Neuronal stem cell (in vitro differentiated cells): ENCODE results near the gene TMEM204.
A peak's percentile ranks its signal among the peaks of the same experiment; 100 is the strongest.

ENCODE experiments used
- DNase-seq: peaks from one replicate; pipeline ENCODE4 v3.0.0-alpha.2; 2013; ENCODE audit warnings: low spot score
- H2AFZ ChIP-seq: one replicate; pipeline ENCODE4 v1.6.1; 2013; ENCODE audit warnings: mild to moderate bottlenecking, low read length, inconsistent platforms
- H2AK5ac ChIP-seq: 2 replicates; pipeline ENCODE4 v1.6.1; 2013; ENCODE audit warnings: low read depth, mild to moderate bottlenecking, inconsistent platforms, low read length, moderate library complexity, mixed read lengths
- H2BK120ac ChIP-seq: 2 replicates; pipeline ENCODE4 v1.6.1; 2013; ENCODE audit warnings: low read depth, mild to moderate bottlenecking, inconsistent platforms, low read length, moderate library complexity, mixed read lengths
- H2BK12ac ChIP-seq: one replicate; pipeline ENCODE4 v1.6.1; 2013; ENCODE audit warnings: low read length, inconsistent platforms
- H2BK15ac ChIP-seq: 2 replicates; pipeline ENCODE4 v1.6.1; 2013; ENCODE audit warnings: mild to moderate bottlenecking, low read length, inconsistent platforms, mixed read lengths
- H2BK5ac ChIP-seq: one replicate; pipeline ENCODE4 v1.6.1; 2013; ENCODE audit warnings: inconsistent platforms, mild to moderate bottlenecking, low read length, moderate library complexity
- H3K14ac ChIP-seq: one replicate; pipeline ENCODE4 v1.6.1; 2013; ENCODE audit warnings: low read length, inconsistent platforms
- H3K18ac ChIP-seq: 2 replicates; pipeline ENCODE4 v1.6.1; 2013; ENCODE audit warnings: low read length, inconsistent platforms
- H3K23ac ChIP-seq: 2 replicates; pipeline ENCODE4 v1.6.1; 2013; ENCODE audit warnings: low read depth, mild to moderate bottlenecking, mixed read lengths, low read length, inconsistent platforms; ENCODE audit not compliant: poor library complexity
- H3K27ac ChIP-seq: replicated peaks from 3 replicates; pipeline ENCODE4 v1.5.1; 2013; ENCODE audit warnings: low read length, inconsistent platforms
- H3K27me3 ChIP-seq, 3 experiments: 2 replicates each; pipeline ENCODE4 v1.6.1; 2013; ENCODE audit warnings: low read length in 3 of 3, mild to moderate bottlenecking in 2 of 3, inconsistent platforms in 1 of 3, low read depth in 1 of 3, mixed read lengths in 1 of 3, moderate library complexity in 1 of 3; ENCODE audit not compliant: control insufficient read depth in 3 of 3, insufficient read depth in 3 of 3
- H3K36me3 ChIP-seq, 2 donors: replicated peaks in 1 of 2; 2 replicates each; pipeline ENCODE4 v1.6.1; 2013; ENCODE audit warnings: low read length in 2 of 2; ENCODE audit not compliant: control insufficient read depth in 2 of 2, insufficient read depth in 2 of 2
- H3K4ac ChIP-seq: 2 replicates; pipeline ENCODE4 v1.6.1; 2013; ENCODE audit warnings: inconsistent platforms, mild to moderate bottlenecking, low read length, moderate library complexity
- H3K4me1 ChIP-seq, 2 donors: 1 replicate in 1 of 2; 2 replicates in 1 of 2; pipeline ENCODE4 v1.6.1; 2013; ENCODE audit warnings: low read length in 2 of 2, low read depth in 1 of 2; ENCODE audit not compliant: control insufficient read depth in 2 of 2, insufficient read depth in 1 of 2
- H3K4me2 ChIP-seq: one replicate; pipeline ENCODE4 v1.6.1; 2013; ENCODE audit warnings: mild to moderate bottlenecking, low read length, inconsistent platforms; ENCODE audit not compliant: insufficient read depth, poor library complexity, severe bottlenecking
- H3K4me3 ChIP-seq, 2 donors: 2 replicates each; pipeline ENCODE4 v1.5.1; 2013; ENCODE audit warnings: low read length in 2 of 2, mild to moderate bottlenecking in 2 of 2, inconsistent platforms in 1 of 2, moderate library complexity in 1 of 2
- H3K79me1 ChIP-seq: one replicate; pipeline ENCODE4 v1.6.1; 2013; ENCODE audit warnings: low read depth, mild to moderate bottlenecking, inconsistent platforms, low read length, moderate library complexity
- H3K9ac ChIP-seq: one replicate; pipeline ENCODE4 v1.6.1; 2013; ENCODE audit warnings: mild to moderate bottlenecking, low read depth, low read length, inconsistent platforms; ENCODE audit not compliant: poor library complexity
- H3K9me3 ChIP-seq, 2 donors: replicated peaks in 1 of 2; 2 replicates each; pipeline versions ENCODE3 to v1.6.1; 2013; ENCODE audit warnings: low read length in 2 of 2, mild to moderate bottlenecking in 2 of 2, inconsistent platforms in 1 of 2, low read depth in 1 of 2, mixed read lengths in 1 of 2, moderate library complexity in 1 of 2; ENCODE audit not compliant: control insufficient read depth in 2 of 2, insufficient read depth in 1 of 2
- H4K8ac ChIP-seq: one replicate; pipeline ENCODE4 v1.6.1; 2013; ENCODE audit warnings: low read depth, mild to moderate bottlenecking, inconsistent platforms, low read length, moderate library complexity
- H4K91ac ChIP-seq: one replicate; pipeline ENCODE4 v1.6.1; 2013; ENCODE audit warnings: low read length, low read depth, mild to moderate bottlenecking, inconsistent platforms; ENCODE audit not compliant: poor library complexity
- WGBS, 2 donors: extraction: QIAGEN DNeasy Blood & Tissue Kit; methylation state at CpG; one replicate each; pipeline ENCODE4 v1.1.7; 2013; ENCODE audit warnings: missing lambda C conversion rate in 2 of 2, mixed read lengths in 1 of 2; ENCODE audit not compliant: insufficient read length in 2 of 2, insufficient replicate concordance in 1 of 2; ENCODE audit errors: extremely low coverage in 2 of 2; 5-methylcytosine and 5-hydroxymethylcytosine counted together

The TMEM204 gene

DNA sequence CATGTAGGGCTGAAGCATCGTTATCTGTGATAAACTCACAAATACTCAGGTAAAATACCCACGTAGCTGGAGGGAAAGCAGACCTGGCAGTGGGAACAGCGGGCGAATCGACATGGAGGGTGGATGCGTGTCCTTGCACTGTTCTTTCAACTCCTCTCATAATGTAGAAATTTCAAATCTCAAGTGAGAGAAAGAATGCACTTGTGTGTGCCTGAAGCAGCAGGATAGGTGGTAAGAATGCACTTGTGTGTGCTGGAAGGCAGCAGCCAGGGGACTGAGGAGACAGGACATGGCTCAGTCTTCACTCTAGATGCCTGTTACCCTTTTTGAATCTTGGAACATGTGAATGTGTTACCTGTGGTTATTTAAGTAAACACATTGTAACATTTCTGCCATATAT is 68.0 kb downstream of the TMEM204 start:
- DNase-seq, result no peak
- Histone ChIP-seq H2BK15ac (no peak overlapping the region), H3K4me2 (no peak overlapping the region), H4K91ac (no peak overlapping the region), H2BK120ac (no peak overlapping the region), H2AFZ (no peak overlapping the region), H3K36me3 (peaks cover 26 to 64% of the 10 kb centered on the region in 2 donors), H3K79me1 (peaks cover 3% of the 10 kb centered on the region), H3K18ac (no peak overlapping the region), H2AK5ac (no peak overlapping the region), H3K27ac (no peak overlapping the region), H2BK5ac (no peak overlapping the region), H2BK12ac (no peak overlapping the region), H4K8ac (no peak overlapping the region), H3K4ac (no peak overlapping the region), H3K4me3 (no peak overlapping the region), H3K9ac (no peak overlapping the region), H3K9me3 (peaks cover 0 to 6% of the 10 kb centered on the region in 2 donors), H3K23ac (no peak overlapping the region), H3K4me1 (no peaks in the 10 kb centered on the region), H3K14ac (no peak overlapping the region), H3K27me3 (no peaks in the 10 kb centered on the region)
- WGBS, 2 donors, result no CpG with 5 or more reads among the region's 6 CpGs

- no peak overlapping the region for H2BK12ac ChIP-seq
- H3K4ac ChIP-seq, result no peak overlapping the region
- H2BK5ac ChIP-seq, result peak overlapping the region; percentile 82
- peaks cover 0 to 4% of the 10 kb centered on the region in 2 donors for H3K9me3 ChIP-seq
- H3K79me1 ChIP-seq, result no peaks in the 10 kb centered on the region
- H3K14ac ChIP-seq, result no peak overlapping the region
- no peak for DNase-seq
- no peak overlapping the region for H3K27ac ChIP-seq
- H3K4me1 ChIP-seq, result no peaks in the 10 kb centered on the region
- H3K36me3 ChIP-seq, result peaks cover 33 to 64% of the 10 kb centered on the region in 2 donors
- no peak overlapping the region for H2BK120ac ChIP-seq
- no peak overlapping the region for H3K4me2 ChIP-seq
- no peak overlapping the region for H3K4me3 ChIP-seq
- no peak overlapping the region for H3K18ac ChIP-seq
- peak overlapping the region; percentile 30 for H3K9ac ChIP-seq
- no peak overlapping the region for H3K23ac ChIP-seq
- H2BK15ac ChIP-seq, result no peak overlapping the region
- H3K27me3 ChIP-seq, result no peaks in the 10 kb centered on the region
- H2AFZ ChIP-seq, result no peak overlapping the region
- no peak overlapping the region for H4K91ac ChIP-seq
- WGBS, 2 donors, result no CpG with 5 or more reads among the region's 20 CpGs
- peak overlapping the region; percentile 72 for H4K8ac ChIP-seq
- H2AK5ac ChIP-seq, result no peak overlapping the region
These were observed 68.8 kb downstream of the TMEM204 start for GRCh38 chr16:1602285-1602684.
